A172 (cell line): Measurements from ENCODE around the gene HLA-C. TPM values are rescaled to one million over a fixed set of nuclear protein-coding genes. Genes with fewer than 3 reads are reported as not detected.

Source experiments
- total RNA-seq: library from RNA; depleted of rRNA; stranded (reverse); fragments of >200 nt; shearing (Covaris generic); gene quantifications from 2 replicates; pipeline ENCODE4 v1.2.3, GENCODE V29; 2014; rRNA removed

The HLA-C gene
- total RNA-seq, 1 experiment from 2014 or later = 441 TPM

Other genes starting within 250 kb of the HLA-C start
- gene C6orf15, start 159.5 kb downstream of the HLA-C start, total RNA-seq = 2.4 TPM in 2 replicates
- gene PSORS1C1, start 157.3 kb downstream of the HLA-C start, total RNA-seq = 1.1 and 3.4 TPM in 2 replicates
- gene CDSN, start 151.6 kb downstream of the HLA-C start, total RNA-seq = not detected in 2 replicates
- gene PSORS1C2, start 133.0 kb downstream of the HLA-C start, total RNA-seq = not detected in 2 replicates
- gene CCHCR1, start 114.3 kb downstream of the HLA-C start, total RNA-seq = 18.9 and 24.8 TPM in 2 replicates
- gene TCF19, start 113.5 kb downstream of the HLA-C start, total RNA-seq = 62.6 and 68.5 TPM in 2 replicates
- gene POU5F1, start 101.4 kb downstream of the HLA-C start, total RNA-seq = not detected in 2 replicates
- 284 and 365 TPM in 2 replicates for gene HLA-B, start 85.1 kb upstream of the HLA-C start, total RNA-seq
- 60.3 and 67.6 TPM in 2 replicates for gene MICA, start 131.5 kb upstream of the HLA-C start, total RNA-seq
- 16.5 and 17.1 TPM in 2 replicates for gene MICB, start 226.1 kb upstream of the HLA-C start, total RNA-seq